GM18505 (cell line): ENCODE results near the gene IL16.

Experiments used
- ATAC-seq: cut with Tn5 transposase; IDR thresholded peaks from one replicate; pipeline ENCODE4 v1.9.1; 2021; ENCODE audit not compliant: unreplicated experiment
- POLR2A ChIP-seq: IDR thresholded peaks from 4 replicates; pipeline ENCODE4 v1.6.1; 2011; ENCODE audit warnings: borderline replicate concordance; ENCODE audit not compliant: insufficient read depth, insufficient read length; ENCODE audit errors: extremely low read depth

The IL16 gene

DNA sequence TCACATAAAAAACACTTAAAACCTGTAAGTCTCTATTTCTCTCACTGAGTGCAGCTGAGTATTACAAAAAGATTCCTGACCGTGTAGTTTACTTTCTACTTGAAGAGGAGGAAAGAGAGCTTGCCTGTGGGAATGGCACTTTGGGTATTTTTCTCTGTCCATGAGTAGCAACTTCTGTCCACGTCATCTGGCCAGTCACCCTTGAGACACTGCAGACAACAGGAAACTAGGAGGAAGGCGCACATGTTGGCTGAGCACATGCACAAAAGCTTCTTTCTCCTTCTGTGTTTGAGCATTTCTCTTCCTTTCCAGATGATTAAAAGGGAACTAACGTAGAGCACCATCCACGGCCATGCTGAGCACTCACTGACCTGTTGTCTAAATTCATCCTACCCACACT is 107.5 kb downstream of the IL16 start:
- no peak for TF ChIP-seq POLR2A
- no peak for ATAC-seq

GRCh38 chr15:81308260-81308659 is 111.6 kb downstream of the IL16 start:
- TF ChIP-seq POLR2A: no peak
- no peak for ATAC-seq

GRCh38 chr15:81309647-81310450 is 113.2 kb downstream of the IL16 start:
- ATAC-seq: no peak
- TF ChIP-seq POLR2A: peak; percentile 40

GRCh38 chr15:81310480-81310879 is 113.8 kb downstream of the IL16 start:
- TF ChIP-seq POLR2A: peak; percentile 42
- ATAC-seq: no peak

GRCh38 chr15:81311752-81312464 is 115.2 kb downstream of the IL16 start:
- peak; percentile 54 for ATAC-seq
- TF ChIP-seq POLR2A: no peak

GRCh38 chr15:81312790-81313543 is 116.3 kb downstream of the IL16 start:
- no peak for ATAC-seq
- no peak for TF ChIP-seq POLR2A

DNA sequence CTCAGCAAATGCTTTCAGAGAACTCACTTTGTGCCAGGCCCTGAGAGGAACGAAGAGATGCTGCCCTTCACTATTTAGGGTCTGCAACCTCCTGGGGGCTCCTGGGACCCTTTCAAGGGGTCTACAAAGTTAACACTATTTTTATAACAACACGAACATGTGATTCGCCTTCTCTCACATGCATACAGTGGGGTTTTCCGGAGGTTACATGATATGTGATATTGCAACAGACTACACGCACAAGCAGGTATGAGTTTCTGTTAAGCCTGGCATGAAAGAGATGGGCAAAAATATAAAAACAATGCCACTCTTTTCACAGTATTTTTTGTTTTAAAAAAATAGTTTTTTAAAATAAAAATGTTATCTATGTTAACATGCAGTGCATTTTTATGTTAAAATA is 117.0 kb downstream of the IL16 start:
- no peak for ATAC-seq
- no peak for TF ChIP-seq POLR2A

DNA sequence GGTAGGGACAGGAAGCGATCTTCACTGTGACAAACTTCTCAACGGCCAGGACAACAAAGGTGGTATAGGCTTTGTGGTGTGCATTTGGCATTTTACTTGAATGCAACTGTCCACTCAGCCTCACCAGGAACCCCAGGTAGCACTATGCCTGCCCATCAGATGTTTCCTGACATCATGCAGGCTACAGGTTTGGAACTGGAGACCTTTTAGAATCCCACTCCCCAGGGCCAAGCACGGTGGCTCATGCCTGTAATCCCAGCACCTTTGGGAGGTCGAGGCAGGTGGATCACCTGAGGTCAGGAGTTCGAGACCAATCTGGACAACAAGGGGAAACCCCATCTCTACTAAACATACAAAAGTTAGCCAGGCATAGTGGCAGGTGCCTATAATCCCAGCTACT is 117.7 kb downstream of the IL16 start:
- no peak for TF ChIP-seq POLR2A
- ATAC-seq: no peak

DNA sequence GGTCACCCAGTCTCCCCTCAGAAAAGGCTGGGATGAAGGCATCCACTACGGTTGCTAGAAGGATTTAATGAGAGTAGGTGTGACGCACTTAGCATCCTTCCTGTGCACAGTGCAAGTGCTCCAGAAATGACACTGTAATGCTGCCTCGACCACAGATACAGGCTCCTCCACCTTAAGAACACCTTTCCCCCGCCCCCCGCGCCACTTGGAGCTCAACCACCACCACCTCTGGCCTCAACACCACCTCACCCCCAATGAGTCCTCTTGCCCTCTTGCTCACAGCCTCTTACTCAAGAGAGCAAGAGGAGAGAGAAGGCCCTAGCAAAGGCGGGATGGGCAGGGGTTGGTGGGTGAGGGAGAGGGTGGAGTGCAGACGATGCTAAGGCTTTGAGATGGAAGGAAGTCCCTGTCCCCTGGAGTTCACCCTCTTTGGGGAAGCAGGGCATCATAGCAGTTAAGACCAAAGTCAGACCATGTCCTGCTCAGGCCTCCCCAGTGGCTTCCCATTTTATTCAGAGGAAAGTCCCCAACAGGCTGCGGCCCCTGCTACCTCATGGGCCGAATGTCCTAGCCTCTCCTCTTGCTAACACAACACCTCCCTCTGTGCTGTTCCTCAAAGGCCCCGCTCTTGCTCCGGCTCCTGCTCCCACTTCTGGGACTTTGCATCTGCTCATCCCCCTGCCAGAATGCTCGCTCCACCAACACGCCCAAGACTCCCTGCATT is 118.9 kb downstream of the IL16 start:
- TF ChIP-seq POLR2A: no peak
- no peak for ATAC-seq

DNA sequence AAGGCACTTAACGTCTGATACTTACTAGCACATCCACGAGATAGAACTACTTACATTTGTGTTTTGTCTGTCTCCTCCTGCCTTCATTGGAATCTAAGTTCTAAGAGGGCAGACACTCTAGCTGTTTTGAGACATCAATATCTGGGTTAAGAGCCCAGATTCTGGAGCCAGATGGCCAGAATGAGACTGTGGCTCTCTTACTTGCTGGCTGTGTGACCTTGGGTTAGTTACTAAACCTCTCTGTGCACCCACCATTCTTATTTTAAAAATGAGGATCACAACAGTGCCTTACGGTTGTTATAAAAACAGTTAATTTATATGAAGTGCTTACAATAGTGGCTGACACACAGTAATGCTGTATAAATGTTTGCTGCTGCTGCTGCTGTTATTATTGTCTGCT is 119.6 kb downstream of the IL16 start:
- no peak for ATAC-seq
- TF ChIP-seq POLR2A: no peak

DNA sequence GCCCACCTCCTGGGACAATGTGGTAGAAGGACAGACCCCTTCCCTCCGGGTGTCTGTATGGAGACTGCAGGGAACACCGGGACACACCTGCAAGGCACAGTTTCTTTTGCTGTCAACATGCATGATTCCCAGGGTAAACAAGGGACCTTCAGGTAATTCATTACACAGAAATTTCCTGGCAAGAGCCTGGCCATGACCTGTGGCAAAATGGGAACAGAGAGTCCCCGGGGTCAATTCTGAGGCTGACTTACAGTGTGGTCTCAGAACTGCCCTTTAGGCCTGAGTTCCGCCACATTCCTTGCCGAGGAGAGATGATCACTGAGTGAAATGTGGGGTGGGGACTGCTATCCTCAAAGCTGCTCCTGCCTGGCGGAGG is 121.0 kb downstream of the IL16 start:
- TF ChIP-seq POLR2A: no peak
- ATAC-seq: no peak

DNA sequence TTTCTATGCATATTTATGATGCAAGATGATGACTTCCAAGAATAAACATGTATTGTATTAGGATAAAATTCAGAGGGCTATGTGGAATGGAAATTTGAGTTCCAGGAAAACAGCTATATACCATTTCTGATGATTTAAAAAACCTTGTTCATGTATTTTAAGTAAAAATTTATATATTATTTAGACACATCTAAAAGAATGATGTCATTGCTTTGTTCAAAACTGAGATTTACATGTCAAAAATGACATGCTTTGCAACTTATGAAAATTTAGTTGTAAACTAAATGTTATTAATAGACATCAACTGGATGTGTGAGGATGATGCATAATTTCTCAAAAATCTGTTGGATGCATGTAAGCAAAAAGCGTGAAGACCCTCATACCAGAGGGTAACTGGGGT is 125.0 kb downstream of the IL16 start:
- no peak for ATAC-seq
- TF ChIP-seq POLR2A: no peak

GRCh38 chr15:81322676-81323253 is 126.1 kb downstream of the IL16 start:
- ATAC-seq: no peak

More at GRCh38 chr15:81322676-81323253, 126.1 kb downstream of the IL16 start:
- no peak for TF ChIP-seq POLR2A
